Activated naive CD4-positive, alpha-beta T cell treated with anti-CD3 and anti-CD28 coated beads, Interleukin-2, amount 50 U/mL, for 72 hours (primary cell): ENCODE results near the gene APEH. TPM values are rescaled to one million over a fixed set of nuclear protein-coding genes. Genes with fewer than 3 reads are reported as not detected.
A peak's percentile ranks its signal among the peaks of the same experiment; 100 is the strongest.

Experiments used
- ATAC-seq, 2 donors: fragments of 150-1000 bp; cut with Tn5 transposase; 2 replicates each; pipeline ENCODE4 v1.10.0; 2021; ENCODE audit warnings: mild to moderate bottlenecking in 2 of 2, moderate library complexity in 2 of 2
- DNase-seq, 2 donors: peaks; one replicate each; pipeline ENCODE4 v3.0.0; 2021 to 2022; ENCODE audit warnings: low spot score in 2 of 2
- H3K27ac Mint-ChIP-seq, 2 donors: one replicate each; pipeline ENCODE4 v1.8.0; 2022; ENCODE audit warnings: mild to moderate bottlenecking in 2 of 2, mixed read lengths in 2 of 2
- H3K36me3 Mint-ChIP-seq, 2 donors: one replicate each; pipeline ENCODE4 v1.8.0; 2022; ENCODE audit warnings: mixed read lengths in 2 of 2
- H3K9me3 Mint-ChIP-seq, 2 donors: one replicate each; pipeline ENCODE4 v1.8.0; 2022; ENCODE audit warnings: mixed read lengths in 2 of 2
- total RNA-seq, 2 donors: library from RNA; stranded (reverse); gene quantifications; one replicate each; pipeline ENCODE4 v1.2.3, GENCODE V29; 2022

APEH gene
- total RNA-seq, 2 donors from 2014 or later, result 137 to 164 TPM

GRCh38 chr3:49712631-49713317 lies 38.6 kb downstream of the APEH start:
- ATAC-seq (no peak), DNase-seq (no peak)
- Mint-ChIP-seq H3K9me3 (no peaks in the 10 kb centered on the region), H3K36me3 (no peaks in the 10 kb centered on the region), H3K27ac (no peak overlapping the region)

- DNase-seq (peak in 1 of 2 donors; percentile 54), ATAC-seq (no peak)
- H3K36me3 Mint-ChIP-seq, result no peaks in the 10 kb centered on the region
- no peaks in the 10 kb centered on the region for H3K9me3 Mint-ChIP-seq
- no peak overlapping the region for H3K27ac Mint-ChIP-seq
These were observed 39.4 kb downstream of the APEH start for GRCh38 chr3:49713336-49714105.

GRCh38 chr3:49714728-49715550 lies 40.8 kb downstream of the APEH start:
- H3K27ac Mint-ChIP-seq, result peak overlapping the region; percentile 22 to 23
- ATAC-seq (no peak), DNase-seq (peak in 1 of 2 donors; percentile 54)
- H3K9me3 Mint-ChIP-seq, result no peaks in the 10 kb centered on the region
- no peaks in the 10 kb centered on the region for H3K36me3 Mint-ChIP-seq

- ATAC-seq, result no peak
- Mint-ChIP-seq H3K9me3 (no peaks in the 10 kb centered on the region), H3K36me3 (no peaks in the 10 kb centered on the region), H3K27ac (peak overlapping the region; percentile 22 to 23)
- peak in 1 of 2 donors; percentile 54 for DNase-seq
These were observed 41.5 kb downstream of the APEH start for GRCh38 chr3:49715611-49716121.

GRCh38 chr3:49716169-49716568 lies 42.0 kb downstream of the APEH start:
- H3K9me3 Mint-ChIP-seq, result no peaks in the 10 kb centered on the region
- ATAC-seq, result no peak
- no peak overlapping the region for H3K27ac Mint-ChIP-seq
- H3K36me3 Mint-ChIP-seq, result no peaks in the 10 kb centered on the region
- DNase-seq, result no peak

DNA sequence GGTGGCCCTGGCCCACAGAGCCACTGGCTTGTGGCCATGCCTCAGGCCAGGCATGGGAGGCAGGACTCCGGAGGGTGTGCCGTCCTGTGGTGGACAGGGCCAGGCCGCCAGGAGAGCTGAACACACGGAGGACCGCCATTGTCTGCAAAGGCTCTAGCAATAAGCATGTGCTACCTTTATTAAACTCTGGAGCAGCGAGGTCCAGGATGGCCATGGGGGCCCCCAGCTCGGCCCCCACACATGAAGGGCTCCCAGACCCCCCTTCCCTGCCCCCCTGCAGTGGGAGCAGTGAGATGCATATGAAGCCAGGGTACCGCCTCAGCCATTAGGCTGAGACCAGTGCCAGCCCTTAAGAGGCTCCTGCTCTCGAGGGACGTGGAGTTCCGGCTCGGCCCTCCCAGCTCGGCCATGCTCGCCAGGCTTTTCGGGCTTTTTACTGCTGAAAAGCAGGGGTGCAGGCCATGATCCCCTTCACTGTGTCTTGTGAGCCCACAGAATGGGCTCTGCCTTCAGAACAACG lies 42.6 kb downstream of the APEH start:
- Mint-ChIP-seq H3K36me3 (no peaks in the 10 kb centered on the region), H3K9me3 (no peaks in the 10 kb centered on the region), H3K27ac (no peak overlapping the region)
- ATAC-seq (no peak), DNase-seq (peak in 1 of 2 donors; percentile 54)

DNA sequence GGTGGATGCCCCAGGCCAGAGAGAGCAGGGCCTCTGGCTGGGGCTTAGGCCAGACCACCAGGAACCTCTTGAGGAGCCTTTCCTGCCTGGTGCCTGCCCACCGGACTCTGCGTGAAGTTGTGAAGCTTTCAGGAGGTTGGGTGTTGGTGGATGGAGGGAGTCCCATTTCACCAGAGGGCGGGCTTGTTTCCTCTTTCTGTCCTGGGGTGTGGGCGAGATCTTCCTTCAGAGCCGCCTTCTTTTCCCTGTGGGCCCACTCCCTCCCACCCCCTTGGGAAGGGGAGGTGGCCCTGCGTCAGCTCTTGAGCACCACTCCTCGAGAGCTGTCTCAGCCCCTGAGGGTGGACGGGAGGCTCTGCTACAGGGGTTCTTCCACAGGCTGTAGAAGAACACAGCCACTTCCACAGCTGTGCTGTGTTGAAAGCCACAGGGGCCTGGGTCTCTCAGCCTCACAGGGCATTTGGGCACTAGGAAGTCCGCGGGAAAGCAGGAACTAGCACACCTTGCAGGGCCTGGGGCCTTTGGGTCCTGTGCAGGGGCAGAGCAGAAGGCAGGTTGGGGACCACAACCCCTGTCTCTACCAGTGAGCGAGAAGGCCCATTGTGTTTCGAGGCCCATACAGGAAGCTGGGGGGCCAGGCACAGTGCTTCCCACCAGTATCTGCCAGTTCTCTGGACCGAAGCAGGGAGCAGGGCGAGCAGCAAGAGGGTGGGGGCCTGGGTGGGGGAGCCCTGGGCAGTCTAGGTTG lies 43.2 kb downstream of the APEH start:
- ATAC-seq (no peak), DNase-seq (peak in 1 of 2 donors; percentile 54)
- peaks cover under 1% of the 10 kb centered on the region in 2 donors for H3K36me3 Mint-ChIP-seq

GRCh38 chr3:49717959-49718857 lies 44.1 kb downstream of the APEH start:
- H3K9me3 Mint-ChIP-seq, result no peaks in the 10 kb centered on the region
- H3K27ac Mint-ChIP-seq, result peak overlapping the region in 1 of 2 donors; percentile 66
- peaks cover 6% of the 10 kb centered on the region in 2 donors for H3K36me3 Mint-ChIP-seq
- ATAC-seq (no peak), DNase-seq (peak in 1 of 2 donors; percentile 50)

More for the DNA sequence above, 43.2 kb downstream of the APEH start:
- Mint-ChIP-seq H3K27ac (no peak overlapping the region), H3K9me3 (no peaks in the 10 kb centered on the region)

DNA sequence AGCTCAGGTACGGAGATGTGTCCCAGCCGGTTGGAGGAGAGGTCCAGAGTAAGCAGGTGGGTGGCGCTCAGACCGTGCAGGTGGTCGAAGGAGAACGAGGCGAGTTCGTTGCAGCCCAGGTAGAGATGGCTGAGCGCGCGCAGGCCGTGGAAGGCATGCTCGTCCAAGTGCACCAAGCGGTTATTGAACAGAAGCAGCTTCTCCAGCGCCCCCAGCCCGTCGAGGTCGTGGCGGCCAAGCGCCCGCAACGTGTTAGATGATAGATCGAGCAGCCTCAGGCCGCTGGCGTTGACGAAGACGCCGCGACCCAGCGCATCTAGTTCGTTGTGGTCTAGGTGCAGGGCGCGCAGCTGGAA lies 44.7 kb downstream of the APEH start:
- ATAC-seq, result no peak
- H3K27ac Mint-ChIP-seq, result peak overlapping the region in 1 of 2 donors; percentile 66
- H3K36me3 Mint-ChIP-seq, result peaks cover 6% of the 10 kb centered on the region in 2 donors
- no peaks in the 10 kb centered on the region for H3K9me3 Mint-ChIP-seq
- DNase-seq, result peak in 1 of 2 donors; percentile 59

DNA sequence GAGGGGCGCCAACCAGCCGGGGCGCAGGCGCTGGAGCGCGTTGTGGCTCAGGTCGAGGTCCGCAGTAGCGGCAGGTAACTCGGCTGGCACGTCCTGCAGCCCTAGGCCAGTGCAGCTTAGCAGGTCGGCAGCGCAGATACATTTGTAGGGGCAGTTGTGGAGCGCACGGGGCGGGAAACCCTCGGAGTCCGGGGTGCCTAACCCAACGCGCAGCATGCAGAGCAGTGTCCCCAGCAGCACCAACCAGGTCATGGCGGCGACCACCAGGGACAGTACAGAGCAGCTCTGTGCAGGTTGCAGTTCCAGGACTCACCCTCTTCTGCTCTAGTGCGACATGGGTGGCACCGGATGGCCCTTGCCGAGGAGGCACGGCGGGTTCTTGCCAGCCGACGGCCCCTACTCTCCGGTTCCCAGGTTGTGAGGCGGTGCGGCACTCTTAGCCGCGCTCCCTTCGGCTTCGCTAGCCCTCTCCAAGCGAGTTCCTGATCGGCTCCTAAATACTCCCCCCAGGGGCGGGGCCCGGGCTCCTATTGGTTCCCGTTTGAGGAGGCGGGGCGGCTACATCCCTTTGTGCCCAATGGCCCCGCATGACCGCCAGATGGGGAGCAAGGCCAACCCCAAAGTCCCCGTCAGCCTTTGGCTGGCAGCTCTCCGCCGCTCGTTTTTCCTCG lies 45.2 kb downstream of the APEH start, which contains the start of gene AMIGO3:
Gene AMIGO3, minus strand, starts transcription at position 471 of the 671 bp plus-strand sequence. Its CDS starts 219 bp downstream, at position 252.
- ATAC-seq (peak; percentile 53 to 75), DNase-seq (peak; percentile 86 to 93)
- Mint-ChIP-seq H3K9me3 (no peaks in the 10 kb centered on the region), H3K27ac (peak within 1 kb of the TSS; percentile 84 to 100), H3K36me3 (peaks cover 6% of the 10 kb centered on the region in 2 donors)

- ATAC-seq (no peak), DNase-seq (peak in 1 of 2 donors; percentile 56)
- Mint-ChIP-seq H3K9me3 (no peaks in the 10 kb centered on the region), H3K27ac (peak overlapping the region in 1 of 2 donors; percentile 100), H3K36me3 (peaks cover 6% of the 10 kb centered on the region in 2 donors)
These were observed 46.9 kb downstream of the APEH start for GRCh38 chr3:49720855-49721595.

DNA sequence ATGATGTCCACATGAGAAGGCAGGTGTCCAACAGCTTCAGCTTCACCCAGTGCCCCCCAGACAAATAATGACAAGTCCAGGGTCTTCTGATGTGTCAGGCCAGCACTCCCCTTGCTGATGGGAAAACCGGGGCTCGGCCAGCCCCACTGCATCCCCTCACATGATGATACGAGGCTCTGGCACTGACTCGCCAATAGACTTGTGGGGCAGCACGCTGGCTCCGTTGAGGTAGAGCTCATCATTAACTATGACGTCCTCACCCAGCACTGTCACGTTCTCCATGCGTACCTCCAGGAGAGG lies 47.4 kb downstream of the APEH start:
- peak in 1 of 2 donors; percentile 54 for DNase-seq
- peak overlapping the region in 1 of 2 donors; percentile 100 for H3K27ac Mint-ChIP-seq
- H3K36me3 Mint-ChIP-seq, result peaks cover 6% of the 10 kb centered on the region in 2 donors

GRCh38 chr3:49721896-49722781 lies 48.0 kb downstream of the APEH start:
- no peaks in the 10 kb centered on the region for H3K9me3 Mint-ChIP-seq
- peaks cover 6% of the 10 kb centered on the region in 2 donors for H3K36me3 Mint-ChIP-seq
- ATAC-seq (no peak), DNase-seq (peak in 1 of 2 donors; percentile 54)
- peak overlapping the region; percentile 97 to 100 for H3K27ac Mint-ChIP-seq

More for the DNA sequence above, 47.4 kb downstream of the APEH start:
- no peaks in the 10 kb centered on the region for H3K9me3 Mint-ChIP-seq
- no peak for ATAC-seq
